HepG2 (cell line): ENCODE measurements around the gene GNAI2. TPM values are rescaled to one million over a fixed set of nuclear protein-coding genes. Genes with fewer than 3 reads are reported as not detected.

Experiments used
- ATAC-seq: fragments of 200-7000 bp; cut with Tn5 transposase; 3 replicates; pipeline ENCODE4 v1.9.1; 2020; ENCODE audit warnings: mild to moderate bottlenecking, moderate library complexity
- BruUV-seq: library from RNA; stranded (reverse); fragments of 400-500 nt; replicated peaks from 2 replicates; lab custom pipeline; 2021; lab: Mats Ljungman, UMichigan
- CTCF ChIA-PET: fragments of 300-600 bp; formaldehyde crosslinking; extraction: SDS; loops from one replicate; lab custom pipeline; 2021; ENCODE audit warnings: low total read pairs, inconsistent platforms, low intra/inter-chr PET ratio; lab: Yijun Ruan, JAX
- POLR2A ChIA-PET: fragments of 350-600 bp; sonication (Branson Sonifier 250); formaldehyde crosslinking; loops from one replicate; lab custom pipeline; 2020; ENCODE audit warnings: antibody characterized with exemption, inconsistent platforms; lab: Yijun Ruan, JAX
- DNase-seq: peaks from one replicate; pipeline ENCODE4 v3.0.0-alpha.2; 2015; ENCODE audit warnings: low spot score
- FAIRE-seq: peaks from 3 replicates; lab custom pipeline; 2011; peaks lifted over from hg19 to GRCh38; lab: Jason Lieb, UNC
- H2AFZ ChIP-seq: one replicate; pipeline ENCODE4 v1.6.1; 2011; ENCODE audit warnings: low read length, inconsistent platforms
- H3K27ac ChIP-seq: fragments of 300-600 bp; 3 replicates; pipeline ENCODE4 v1.8.0; 2011; ENCODE audit warnings: mixed run types, mild to moderate bottlenecking, mixed read lengths, low read length, inconsistent platforms; ENCODE audit not compliant: insufficient read depth; ENCODE audit errors: extremely low read length
- H3K27me3 ChIP-seq, 2 experiments: fragments of 200-600 bp in 1 of 2; 2 replicates in 1 of 2; 3 replicates in 1 of 2; pipeline versions ENCODE4 v1.6.0 to v1.8.0; 2011; ENCODE audit warnings: low read length in 2 of 2, mild to moderate bottlenecking in 2 of 2, moderate library complexity in 2 of 2, inconsistent platforms in 1 of 2; ENCODE audit not compliant: insufficient read depth in 2 of 2, control insufficient read depth in 1 of 2
- H3K36me3 ChIP-seq, 2 experiments: fragments of 200-600 bp in 1 of 2; replicated peaks in 1 of 2; 2 replicates in 1 of 2; 3 replicates in 1 of 2; pipeline versions ENCODE4 v1.5.1 to v1.8.0; 2011; ENCODE audit warnings: low read length in 2 of 2, inconsistent platforms in 1 of 2; ENCODE audit not compliant: insufficient read depth in 2 of 2, control insufficient read depth in 1 of 2
- H3K4me1 ChIP-seq: 2 replicates; pipeline ENCODE4 v1.5.1; 2012; ENCODE audit warnings: low read length, inconsistent platforms; ENCODE audit not compliant: insufficient read depth
- H3K4me2 ChIP-seq: 2 replicates; pipeline ENCODE4 v1.6.0; 2011; ENCODE audit warnings: low read depth, low read length, inconsistent platforms
- H3K4me3 ChIP-seq, 3 experiments: fragments of 200-600 bp in 1 of 3; sonication (generic), shearing (Covaris generic) in 1 of 3; replicated peaks in 1 of 3; 2 replicates each; pipeline ENCODE4 v1.5.1; 2011 to 2016; ENCODE audit warnings: low read length in 3 of 3, inconsistent platforms in 2 of 3, low read depth in 2 of 3, mild to moderate bottlenecking in 2 of 3, control low read depth in 1 of 3, mixed read lengths in 1 of 3; ENCODE audit not compliant: insufficient read depth in 1 of 3
- H3K79me2 ChIP-seq: one replicate; pipeline ENCODE4 v1.6.1; 2011; ENCODE audit warnings: low read length, inconsistent platforms; ENCODE audit not compliant: insufficient read depth
- H3K9ac ChIP-seq: 2 replicates; pipeline ENCODE4 v1.6.0; 2011; ENCODE audit warnings: mild to moderate bottlenecking, low read depth, low read length, inconsistent platforms; ENCODE audit not compliant: insufficient read depth
- H3K9me3 ChIP-seq: 2 replicates; pipeline ENCODE4 v1.5.1; 2012; ENCODE audit warnings: mild to moderate bottlenecking, low read length
- H4K20me1 ChIP-seq: 2 replicates; pipeline ENCODE4 v1.6.0; 2011; ENCODE audit warnings: inconsistent platforms, mild to moderate bottlenecking, low read length, moderate library complexity; ENCODE audit not compliant: insufficient read depth
- AGO2 ChIP-seq: fragments of 200-400 bp; formaldehyde crosslinking; optimal IDR thresholded peaks from 2 replicates; pipeline ENCODE3; 2017; ENCODE audit warnings: mild to moderate bottlenecking, low read depth, low read length, moderate library complexity
- ATF7 ChIP-seq, 2 experiments: fragments of 450-650 bp in 1 of 2; sonication (generic) in 1 of 2; formaldehyde crosslinking in 1 of 2; IDR thresholded peaks; 2 replicates each; pipeline versions ENCODE4 v1.4.0 to v1.6.1; 2016 to 2020; ENCODE audit warnings: antibody characterized with exemption in 1 of 2, mild to moderate bottlenecking in 1 of 2, missing genetic modification reagents in 1 of 2
- NR2F1 ChIP-seq, 2 experiments: fragments of 450-650 bp in 1 of 2; formaldehyde crosslinking in 1 of 2; IDR thresholded peaks; 2 replicates each; pipeline versions ENCODE4 v1.5.0 to v1.6.1; 2016 to 2020; ENCODE audit warnings: mild to moderate bottlenecking in 1 of 2, missing compliant biosample characterization in 1 of 2, missing genetic modification reagents in 1 of 2, moderate library complexity in 1 of 2
- RBFOX2 ChIP-seq: fragments of 200-400 bp; formaldehyde crosslinking; IDR thresholded peaks from 2 replicates; pipeline ENCODE4 v1.6.1; 2017; ENCODE audit warnings: low read depth, mild to moderate bottlenecking, low read length
- SIN3A ChIP-seq: IDR thresholded peaks from 2 replicates; pipeline ENCODE4 v1.6.1; 2011; ENCODE audit warnings: low read depth, mild to moderate bottlenecking, control low read depth, low read length, borderline replicate concordance
- ZFP36L1 ChIP-seq: sonication (generic); formaldehyde crosslinking; IDR thresholded peaks from 2 replicates; pipeline ENCODE4 v1.8.0; 2022; ENCODE audit warnings: mild to moderate bottlenecking, missing genetic modification reagents, moderate library complexity
- WGBS: methylation state at CpG from one replicate; pipeline ENCODE4 v1.1.6; 2017; ENCODE audit warnings: low lambda C conversion rate; 5-methylcytosine and 5-hydroxymethylcytosine counted together
- in situ Hi-C: cut with HindIII; loops from 2 replicates; pipeline ENCODE4 v1.10.0; 2017; ENCODE audit warnings: low pct_unique_long_range_greater_than_20kb; ENCODE audit not compliant: extremely low pct_ligation_motif_present
- intact Hi-C: fragments of 100-400 bp; cut with micrococcal nuclease; formaldehyde crosslinking; loops from one replicate; pipeline ENCODE4 v1.10.0; 2022; ENCODE audit not compliant: unreplicated experiment
- polyA plus RNA-seq, 8 experiments: library from polyadenylated mRNA; depleted of rRNA in 3 of 8; stranded (reverse) in 7 of 8; unstranded in 1 of 8; fragments of >200 nt; fragmentation: Illumina TruSeq in 4 of 8; extraction: Trizol in 4 of 8; gene quantifications; 2 replicates each; pipeline versions ENCODE4 v1.2.1 to v1.2.3, GENCODE V29; 2011 to 2016; ENCODE audit warnings: low read depth in 4 of 8, missing spikeins in 1 of 8, mixed read lengths in 1 of 8; ENCODE audit not compliant: insufficient read depth in 1 of 8
- total RNA-seq, 5 experiments: library from RNA; depleted of rRNA; stranded (reverse); fragments of >200 nt; fragmentation: Illumina TruSeq; extraction: Trizol; gene quantifications; 2 replicates each; pipeline ENCODE4 v1.2.3, GENCODE V29; 2016; ENCODE audit warnings: low read depth in 1 of 5
- TF ChIP-seq, protein P1 (sequence below): sonication (generic); formaldehyde crosslinking; IDR thresholded peaks from 2 replicates; pipeline ENCODE4 v1.5.1; 2020; ENCODE audit warnings: missing genetic modification reagents, mild to moderate bottlenecking, borderline replicate concordance

GNAI2 gene
- total and polyA plus RNA-seq, 2 of the 13 experiments (the other 11 are each of a cell fraction or from before 2014, with no cell fraction given), result 51.1 to 66.2 TPM

DNA sequence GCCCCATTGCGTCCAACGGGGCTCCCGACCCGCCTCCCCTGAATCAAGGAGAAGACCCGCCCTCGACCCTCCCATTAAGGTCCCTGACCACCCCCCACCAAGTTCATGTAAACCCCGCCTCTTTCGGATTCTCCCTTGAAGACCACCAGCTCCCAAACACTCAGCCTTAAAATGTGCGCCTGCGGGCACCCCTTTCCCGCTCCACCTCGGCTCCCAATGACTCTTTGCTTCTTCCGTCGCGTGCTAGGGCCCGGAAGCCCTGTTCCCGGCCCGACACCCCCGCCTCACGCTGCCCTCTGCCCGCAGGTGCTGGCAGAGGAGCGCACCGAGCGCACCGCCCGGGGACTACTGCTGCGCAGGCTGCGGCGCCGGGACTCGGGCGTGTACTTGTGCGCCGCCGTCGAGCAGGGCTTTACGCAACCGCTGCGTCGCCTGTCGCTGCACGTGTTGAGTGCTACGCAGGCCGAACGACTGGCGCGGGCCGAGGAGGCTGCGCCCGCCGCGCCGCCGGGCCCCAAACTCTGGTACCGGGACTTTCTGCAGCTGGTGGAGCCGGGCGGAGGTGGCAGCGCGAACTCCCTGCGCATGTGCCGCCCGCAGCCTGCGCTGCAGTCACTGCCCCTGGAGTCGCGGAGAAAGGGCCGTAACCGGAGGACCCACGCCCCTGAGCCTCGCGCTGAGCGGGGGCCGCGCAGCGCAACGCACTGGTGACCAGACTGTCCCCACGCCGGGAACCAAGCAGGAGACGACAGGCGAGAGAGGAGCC lies 40.2 kb downstream of the GNAI2 start:
- Histone ChIP-seq H3K4me2 (no peak overlapping the region), H3K9ac (no peak overlapping the region), H3K4me1 (peaks cover 51% of the 10 kb centered on the region), H3K79me2 (peaks cover 12% of the 10 kb centered on the region), H3K4me3 (no peak overlapping the region), H3K9me3 (no peaks in the 10 kb centered on the region), H2AFZ (no peak overlapping the region), H4K20me1 (no peaks in the 10 kb centered on the region; the same call in 1 of the 2 replicates), H3K27ac (no peak overlapping the region), H3K36me3 (peaks cover 14 to 30% of the 10 kb centered on the region in 2 experiments), H3K27me3 (no peaks in the 10 kb centered on the region)
- in situ Hi-C loops (loop anchor here (10.0 kb wide), 1 partner anchor 81 kb away; the partner anchor contains the start of gene GNAT1), intact Hi-C loops (no loop called here)
- ChIA-PET CTCF (interaction anchor here (6.4 kb wide), 1 partner anchor 49 kb away, joined by 63 read pairs; no protein-coding TSS in a partner anchor), POLR2A (interaction anchor here (0.8 to 1.7 kb wide), 3 partner anchors 12 to 16 kb away, joined by 3 to 7 read pairs (median 4); partner anchors contain the start of gene IFRD2)
- FAIRE-seq, result no peak
- TSS peak; percentile 30 for BruUV-seq
- WGBS, result 97% methylated on average over 74 of the region's 79 CpGs
- TF ChIP-seq AGO2 (peak; percentile 87), SIN3A (no peak), RBFOX2 (peak; percentile 66)
- no peak for DNase-seq
- ATAC-seq, result no peak

DNA sequence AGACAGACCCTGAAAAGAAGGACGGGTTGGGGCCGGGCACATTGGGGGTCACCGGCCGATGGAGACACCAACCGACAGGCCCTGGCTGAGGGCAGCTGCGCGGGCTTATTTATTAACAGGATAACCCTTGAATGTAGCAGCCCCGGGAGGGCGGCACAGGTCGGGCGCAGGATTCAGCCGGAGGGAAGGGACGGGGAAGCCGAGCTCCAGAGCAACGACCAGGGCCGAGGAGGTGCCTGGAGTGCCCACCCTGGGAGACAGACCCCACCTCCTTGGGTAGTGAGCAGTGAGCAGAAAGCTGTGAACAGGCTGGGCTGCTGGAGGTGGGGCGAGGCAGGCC lies 40.7 kb downstream of the GNAI2 start:
- BruUV-seq, result no TSS peak
- Histone ChIP-seq H3K79me2 (peaks cover 7% of the 10 kb centered on the region), H3K36me3 (peaks cover 14 to 30% of the 10 kb centered on the region in 2 experiments)
- ChIA-PET POLR2A (interaction anchor here (0.7 to 1.7 kb wide), 4 partner anchors 12 to 71 kb away, joined by 3 to 7 read pairs (median 4); partner anchors contain the start of genes HYAL3, IFRD2 and NAA80), CTCF (no interaction called here)
- no peak for DNase-seq
- in situ Hi-C loops, result loop anchor here (10.0 kb wide), 1 partner anchor 82 kb away; the partner anchor contains the start of gene GNAT1
- TF ChIP-seq ATF7 (IDR thresholded peaks at IDR 0.05) (no peak), ATF7 (CRISPR knock-in tag; IDR thresholded peaks at IDR 0.05) (no peak), ZFP36L1 (CRISPR knock-in tag) (no peak), NR2F1 (CRISPR knock-in tag; IDR thresholded peaks at IDR 0.05) (no peak)
- TF ChIP-seq, protein P1, sequence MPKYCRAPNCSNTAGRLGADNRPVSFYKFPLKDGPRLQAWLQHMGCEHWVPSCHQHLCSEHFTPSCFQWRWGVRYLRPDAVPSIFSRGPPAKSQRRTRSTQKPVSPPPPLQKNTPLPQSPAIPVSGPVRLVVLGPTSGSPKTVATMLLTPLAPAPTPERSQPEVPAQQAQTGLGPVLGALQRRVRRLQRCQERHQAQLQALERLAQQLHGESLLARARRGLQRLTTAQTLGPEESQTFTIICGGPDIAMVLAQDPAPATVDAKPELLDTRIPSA (CRISPR knock-in tag), result no peak
- TF ChIP-seq, all 625 proteins: peak for 0
- H4K20me1 ChIP-seq, result no peaks in the 10 kb centered on the region; the same call in 1 of the 2 replicates
- ATAC-seq, result no peak
- H3K4me1 ChIP-seq, result peaks cover 46% of the 10 kb centered on the region
- H3K27ac ChIP-seq, result no peak overlapping the region
- no peaks in the 10 kb centered on the region for H3K9me3 ChIP-seq
- H3K4me2 ChIP-seq, result no peak overlapping the region
- FAIRE-seq, result no peak
- 95% methylated on average over 17 of the region's 17 CpGs for WGBS
- H3K27me3 ChIP-seq, result no peaks in the 10 kb centered on the region
- intact Hi-C loops, result no loop called here
- no peak overlapping the region for H3K4me3 ChIP-seq
- no peak overlapping the region for H2AFZ ChIP-seq
- no peak overlapping the region for H3K9ac ChIP-seq
